Loucy (cell line): ENCODE results near the gene DMRT1.

Experiments
- H2AFZ ChIP-seq: fragments of 200-600 bp; sonication (generic); 2 replicates; pipeline ENCODE4 v1.6.0; 2016; ENCODE audit warnings: antibody characterized with exemption, mild to moderate bottlenecking, low read length, moderate library complexity
- H3F3A ChIP-seq: fragments of 200-600 bp; 2 replicates; pipeline ENCODE4 v1.6.0; 2016; ENCODE audit warnings: antibody characterized with exemption, low read depth, mild to moderate bottlenecking
- H3K27me3 ChIP-seq: fragments of 200-600 bp; sonication (generic); 2 replicates; pipeline ENCODE4 v1.6.1; 2014; ENCODE audit warnings: low read length, mild to moderate bottlenecking; ENCODE audit not compliant: insufficient read depth, poor library complexity, severe bottlenecking
- H3K36me3 ChIP-seq: fragments of 200-600 bp; sonication (generic); 2 replicates; pipeline ENCODE4 v1.6.1; 2016; ENCODE audit warnings: low read length; ENCODE audit not compliant: insufficient read depth
- H3K4me1 ChIP-seq: fragments of 200-600 bp; sonication (generic); 2 replicates; pipeline ENCODE4 v1.5.1; 2014; ENCODE audit warnings: low read length, mild to moderate bottlenecking; ENCODE audit not compliant: insufficient read depth, poor library complexity, severe bottlenecking
- H3K4me2 ChIP-seq: fragments of 200-600 bp; sonication (generic); 2 replicates; pipeline ENCODE4 v1.6.0; 2014; ENCODE audit warnings: antibody characterized with exemption, low read length, low read depth, mild to moderate bottlenecking; ENCODE audit not compliant: poor library complexity, severe bottlenecking
- H3K4me3 ChIP-seq: fragments of 200-600 bp; sonication (generic); 2 replicates; pipeline ENCODE4 v1.5.1; 2014; ENCODE audit warnings: low read length, mild to moderate bottlenecking, mixed read lengths; ENCODE audit not compliant: poor library complexity, severe bottlenecking
- H3K79me2 ChIP-seq: fragments of 200-600 bp; sonication (generic); 2 replicates; pipeline ENCODE4 v1.6.1; 2014; ENCODE audit warnings: low read length; ENCODE audit not compliant: insufficient read depth
- H3K9ac ChIP-seq: fragments of 200-600 bp; sonication (generic); 2 replicates; pipeline ENCODE4 v1.6.0; 2014; ENCODE audit warnings: mild to moderate bottlenecking, low read depth, low read length, moderate library complexity; ENCODE audit not compliant: poor library complexity, severe bottlenecking
- H3K9me2 ChIP-seq: fragments of 200-600 bp; sonication (generic); replicated peaks from 2 replicates; pipeline ENCODE4 v1.6.1; 2016; ENCODE audit warnings: low read depth, low read length, mixed read lengths
- H3K9me3 ChIP-seq: fragments of 200-600 bp; sonication (generic); 2 replicates; pipeline ENCODE4 v1.6.1; 2014; ENCODE audit warnings: mild to moderate bottlenecking, antibody characterized with exemption, low read length, low read depth; ENCODE audit not compliant: insufficient read depth
- H4K20me1 ChIP-seq: fragments of 200-600 bp; sonication (generic); 2 replicates; pipeline ENCODE4 v1.6.0; 2014; ENCODE audit warnings: antibody characterized with exemption, low read length, mild to moderate bottlenecking; ENCODE audit not compliant: insufficient read depth, poor library complexity, severe bottlenecking
- CTCF ChIP-seq: fragments of 200-600 bp; sonication (generic); conservative IDR thresholded peaks from 2 replicates; pipeline ENCODE4 v1.5.1; 2014; ENCODE audit warnings: mild to moderate bottlenecking, antibody characterized with exemption, low read length
- EZH2phosphoT487 ChIP-seq: fragments of 200-600 bp; IDR thresholded peaks from 2 replicates; pipeline ENCODE4 v1.6.1; 2018; ENCODE audit warnings: antibody characterized with exemption, mild to moderate bottlenecking, moderate library complexity, borderline replicate concordance

Gene DMRT1

GRCh38 chr9:935348-935965 lies 94.0 kb downstream of the DMRT1 start:
- H3K9me2 ChIP-seq = no peaks in the 10 kb centered on the region
- no peaks in the 10 kb centered on the region for H3K27me3 ChIP-seq
- no peaks in the 10 kb centered on the region for H3K36me3 ChIP-seq
- H4K20me1 ChIP-seq = no peaks in the 10 kb centered on the region
- no peak overlapping the region for H2AFZ ChIP-seq
- no peaks in the 10 kb centered on the region for H3K79me2 ChIP-seq
- H3K4me1 ChIP-seq = no peaks in the 10 kb centered on the region
- H3K9me3 ChIP-seq = no peaks in the 10 kb centered on the region; the same call in 1 of the 2 replicates
- H3K4me2 ChIP-seq = no peak overlapping the region
- no peaks in the 10 kb centered on the region for H3F3A ChIP-seq
- no peak overlapping the region for H3K4me3 ChIP-seq
- H3K9ac ChIP-seq = no peak overlapping the region
- TF ChIP-seq CTCF (no peak), EZH2phosphoT487 (no peak)

GRCh38 chr9:942805-943580 lies 101.5 kb downstream of the DMRT1 start:
- H3K9ac ChIP-seq = no peak overlapping the region
- no peak for TF ChIP-seq EZH2phosphoT487
- no peak for TF ChIP-seq CTCF
- no peaks in the 10 kb centered on the region for H3K79me2 ChIP-seq
- H4K20me1 ChIP-seq = no peaks in the 10 kb centered on the region
- no peak overlapping the region for H3K4me2 ChIP-seq
- H3K4me3 ChIP-seq = no peak overlapping the region
- H3K9me2 ChIP-seq = no peaks in the 10 kb centered on the region
- no peaks in the 10 kb centered on the region for H3K4me1 ChIP-seq
- no peak overlapping the region for H2AFZ ChIP-seq
- no peaks in the 10 kb centered on the region for H3K27me3 ChIP-seq
- H3K9me3 ChIP-seq = no peaks in the 10 kb centered on the region; the same call in 1 of the 2 replicates
- H3F3A ChIP-seq = no peaks in the 10 kb centered on the region
- H3K36me3 ChIP-seq = no peaks in the 10 kb centered on the region

- H4K20me1 ChIP-seq = no peaks in the 10 kb centered on the region
- H3K9me3 ChIP-seq = no peaks in the 10 kb centered on the region
- no peaks in the 10 kb centered on the region for H3K9me2 ChIP-seq
- no peak overlapping the region for H3K9ac ChIP-seq
- no peaks in the 10 kb centered on the region for H3K79me2 ChIP-seq
- no peak overlapping the region for H3K4me2 ChIP-seq
- H3F3A ChIP-seq = 0 out of 2 replicates have a peak, but pooled peaks cover 4% of the 10 kb centered on the region
- H3K4me3 ChIP-seq = no peak overlapping the region
- no peaks in the 10 kb centered on the region for H3K36me3 ChIP-seq
- no peaks in the 10 kb centered on the region for H3K27me3 ChIP-seq
- TF ChIP-seq CTCF (no peak), EZH2phosphoT487 (no peak)
- no peaks in the 10 kb centered on the region for H3K4me1 ChIP-seq
- no peak overlapping the region for H2AFZ ChIP-seq
These were observed 106.5 kb downstream of the DMRT1 start for GRCh38 chr9:947985-948384.
